RWPE2 (cell line): ENCODE results near the gene ERF.

Experiments
- ATAC-seq: fragments of 200-7000 bp; cut with Tn5 transposase; 3 replicates; pipeline ENCODE4 v1.9.1; 2021; ENCODE audit warnings: low read depth
- DNase-seq: peaks from one replicate; pipeline ENCODE4 v3.0.0-alpha.2; 2020; ENCODE audit warnings: low spot score
- H3K27ac ChIP-seq: fragments of 450-650 bp; 2 replicates; pipeline ENCODE4 v1.5.1; 2017; ENCODE audit warnings: mild to moderate bottlenecking; ENCODE audit not compliant: poor library complexity, severe bottlenecking
- H3K27me3 ChIP-seq: fragments of 250-450 bp; sonication (Bioruptor Pico); 2 replicates; pipeline ENCODE4 v1.5.1; 2021; ENCODE audit warnings: mild to moderate bottlenecking, moderate library complexity; ENCODE audit not compliant: insufficient read depth, poor library complexity, severe bottlenecking
- H3K36me3 ChIP-seq: fragments of 250-450 bp; sonication (Bioruptor Pico); 2 replicates; pipeline ENCODE4 v1.5.1; 2020; ENCODE audit warnings: low read depth, mild to moderate bottlenecking, moderate library complexity
- H3K4me1 ChIP-seq: fragments of 250-450 bp; sonication (Bioruptor Pico); 2 replicates; pipeline ENCODE4 v1.5.1; 2021; ENCODE audit warnings: mild to moderate bottlenecking, moderate library complexity; ENCODE audit not compliant: insufficient read depth, poor library complexity, severe bottlenecking
- H3K4me3 ChIP-seq: fragments of 250-450 bp; sonication (Bioruptor Pico); 2 replicates; pipeline ENCODE4 v1.5.1; 2021; ENCODE audit warnings: mild to moderate bottlenecking, moderate library complexity; ENCODE audit not compliant: severe bottlenecking
- H3K9me3 ChIP-seq: fragments of 250-450 bp; sonication (Bioruptor Pico); 2 replicates; pipeline ENCODE4 v1.5.1; 2021; ENCODE audit warnings: mild to moderate bottlenecking, moderate library complexity; ENCODE audit not compliant: severe bottlenecking
- TF ChIP-seq, protein P1 (sequence below): fragments of 450-650 bp; IDR thresholded peaks from one replicate; pipeline ENCODE4 v1.5.1; 2017; ENCODE audit warnings: mild to moderate bottlenecking, moderate library complexity; ENCODE audit not compliant: poor library complexity, severe bottlenecking

The ERF gene

GRCh38 chr19:42250666-42251531 lies 4.0 kb downstream of the ERF start:
- no peak for DNase-seq
- H3K27ac ChIP-seq: peak overlapping the region; percentile 96
- ATAC-seq: no peak
- H3K36me3 ChIP-seq: peaks cover 38% of the 10 kb centered on the region
- peaks cover 7% of the 10 kb centered on the region for H3K4me1 ChIP-seq
- no peaks in the 10 kb centered on the region for H3K27me3 ChIP-seq
- TF ChIP-seq, protein P1, sequence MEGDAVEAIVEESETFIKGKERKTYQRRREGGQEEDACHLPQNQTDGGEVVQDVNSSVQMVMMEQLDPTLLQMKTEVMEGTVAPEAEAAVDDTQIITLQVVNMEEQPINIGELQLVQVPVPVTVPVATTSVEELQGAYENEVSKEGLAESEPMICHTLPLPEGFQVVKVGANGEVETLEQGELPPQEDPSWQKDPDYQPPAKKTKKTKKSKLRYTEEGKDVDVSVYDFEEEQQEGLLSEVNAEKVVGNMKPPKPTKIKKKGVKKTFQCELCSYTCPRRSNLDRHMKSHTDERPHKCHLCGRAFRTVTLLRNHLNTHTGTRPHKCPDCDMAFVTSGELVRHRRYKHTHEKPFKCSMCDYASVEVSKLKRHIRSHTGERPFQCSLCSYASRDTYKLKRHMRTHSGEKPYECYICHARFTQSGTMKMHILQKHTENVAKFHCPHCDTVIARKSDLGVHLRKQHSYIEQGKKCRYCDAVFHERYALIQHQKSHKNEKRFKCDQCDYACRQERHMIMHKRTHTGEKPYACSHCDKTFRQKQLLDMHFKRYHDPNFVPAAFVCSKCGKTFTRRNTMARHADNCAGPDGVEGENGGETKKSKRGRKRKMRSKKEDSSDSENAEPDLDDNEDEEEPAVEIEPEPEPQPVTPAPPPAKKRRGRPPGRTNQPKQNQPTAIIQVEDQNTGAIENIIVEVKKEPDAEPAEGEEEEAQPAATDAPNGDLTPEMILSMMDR: no peak
- H3K4me3 ChIP-seq: peak overlapping the region; percentile 5
- H3K9me3 ChIP-seq: no peaks in the 10 kb centered on the region

DNA sequence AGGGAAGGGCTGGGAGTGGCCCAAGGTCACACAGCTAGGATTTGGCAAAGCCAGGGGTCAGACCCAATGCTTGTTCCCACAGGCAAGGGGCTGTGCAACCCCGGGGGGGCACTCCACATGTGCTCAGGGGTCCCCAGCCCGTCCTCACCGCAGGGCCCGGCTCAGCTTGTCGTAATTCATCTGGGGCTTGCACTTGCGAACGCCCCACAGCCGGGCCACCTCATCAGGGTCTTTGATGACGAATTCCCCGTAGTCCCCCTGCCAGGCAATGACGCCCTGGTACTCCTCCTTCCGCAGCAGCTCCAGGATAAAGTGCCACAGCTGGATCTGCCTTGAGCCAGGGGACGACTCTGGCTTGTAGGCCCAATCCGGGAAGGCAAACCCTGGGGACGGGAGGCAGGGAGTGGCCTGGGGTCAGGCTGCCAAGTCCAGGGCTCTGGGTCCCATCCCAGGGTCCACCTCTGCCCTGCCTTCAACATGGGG lies 4.7 kb downstream of the ERF start:
- ATAC-seq (no peak), DNase-seq (no peak)
- Histone ChIP-seq H3K27me3 (no peaks in the 10 kb centered on the region), H3K9me3 (no peaks in the 10 kb centered on the region), H3K27ac (peak overlapping the region; percentile 96), H3K4me3 (peak overlapping the region; percentile 5), H3K4me1 (peaks cover 7% of the 10 kb centered on the region), H3K36me3 (peaks cover 38% of the 10 kb centered on the region)
- TF ChIP-seq, protein P1: no peak

DNA sequence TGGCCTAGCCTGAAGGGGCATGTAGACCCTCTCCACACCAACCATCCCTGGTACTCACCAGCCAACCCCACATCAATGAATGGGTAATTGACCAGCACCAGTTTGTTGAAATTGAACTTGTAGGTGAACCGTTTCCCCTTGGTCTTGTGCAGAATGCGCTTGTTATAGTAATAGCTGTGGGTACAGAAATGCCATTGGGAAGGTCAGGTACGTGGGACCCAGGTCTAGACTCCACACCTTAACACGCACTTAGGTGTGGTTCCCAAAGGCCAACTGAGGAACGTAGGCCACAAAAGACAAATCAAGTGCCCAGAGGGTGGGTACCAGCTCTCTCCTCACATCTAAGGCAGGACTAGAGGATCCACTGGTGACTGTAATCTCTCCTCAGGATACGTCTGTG lies 5.2 kb downstream of the ERF start:
- Histone ChIP-seq H3K4me3 (no peak overlapping the region), H3K36me3 (peaks cover 38% of the 10 kb centered on the region), H3K4me1 (peaks cover 7% of the 10 kb centered on the region), H3K27ac (peak overlapping the region; percentile 96), H3K9me3 (no peaks in the 10 kb centered on the region), H3K27me3 (no peaks in the 10 kb centered on the region)
- TF ChIP-seq, protein P1: no peak
- no peak for ATAC-seq
- no peak for DNase-seq

DNA sequence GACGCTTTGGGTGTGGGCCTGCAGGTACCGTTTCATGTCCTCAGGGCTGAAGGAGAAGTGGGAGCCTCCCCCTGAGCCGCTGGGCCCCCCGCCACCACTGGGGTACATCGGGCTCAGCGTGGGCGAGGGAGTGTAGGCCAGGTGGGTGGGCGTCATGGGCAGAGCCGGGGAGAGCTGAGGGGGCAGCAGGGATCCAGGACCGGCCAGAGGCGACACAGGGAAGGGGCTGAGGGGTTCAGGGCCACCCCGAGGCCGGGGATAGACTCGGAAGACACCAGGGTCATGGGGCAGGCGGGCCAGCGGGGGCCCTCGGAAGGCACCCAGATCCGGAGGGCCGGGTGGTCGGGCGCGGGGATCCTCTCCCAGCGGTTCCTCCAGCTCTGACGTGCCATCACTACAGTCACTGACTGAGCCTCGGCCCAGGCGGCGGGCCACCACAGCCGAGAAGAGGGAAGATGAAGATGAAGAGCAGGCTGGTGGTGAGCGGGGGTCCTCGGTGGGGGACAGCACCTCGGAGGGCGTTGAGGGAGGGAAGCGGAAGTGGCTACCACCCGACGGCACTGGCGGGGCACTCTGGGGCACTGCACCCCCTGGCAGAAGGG lies 5.7 kb downstream of the ERF start:
- TF ChIP-seq, protein P1: no peak
- peaks cover 38% of the 10 kb centered on the region for H3K36me3 ChIP-seq
- H3K9me3 ChIP-seq: no peaks in the 10 kb centered on the region
- H3K4me3 ChIP-seq: no peak overlapping the region
- H3K27ac ChIP-seq: peak overlapping the region; percentile 96
- DNase-seq (no peak), ATAC-seq (no peak)
- peaks cover 7% of the 10 kb centered on the region for H3K4me1 ChIP-seq
- H3K27me3 ChIP-seq: no peaks in the 10 kb centered on the region
